SK-N-MC (cell line): ENCODE measurements around the gene HTRA1.

Experiments used
- EZH2 ChIP-seq: fragments of 200-600 bp; sonication (generic); IDR thresholded peaks from one replicate; pipeline ENCODE4 v1.6.1; 2017; ENCODE audit warnings: antibody characterized with exemption
- POLR2AphosphoS5 ChIP-seq: IDR thresholded peaks from 2 replicates; pipeline ENCODE4 v1.6.1; 2012; ENCODE audit warnings: mild to moderate bottlenecking, low read depth, low read length, borderline replicate concordance

- TF ChIP-seq EZH2 (no peak), POLR2AphosphoS5 (no peak)
Measured at GRCh38 chr10:122421054-122421625, 40.2 kb upstream of the HTRA1 start.
